OCI-LY3 (cell line): ENCODE measurements around the gene L3MBTL4.

Source experiments
- CTCF ChIP-seq: fragments of 200-600, 300-600 bp; sonication (generic); IDR thresholded peaks from 2 replicates; pipeline ENCODE4 v1.5.1; 2014; ENCODE audit warnings: antibody characterized with exemption, low read length, low read depth
- EZH2phosphoT487 ChIP-seq: fragments of 200-600 bp; shearing (Covaris generic); IDR thresholded peaks from 2 replicates; pipeline ENCODE4 v1.6.1; 2018; ENCODE audit warnings: antibody characterized with exemption, mixed run types, low read depth

DNA sequence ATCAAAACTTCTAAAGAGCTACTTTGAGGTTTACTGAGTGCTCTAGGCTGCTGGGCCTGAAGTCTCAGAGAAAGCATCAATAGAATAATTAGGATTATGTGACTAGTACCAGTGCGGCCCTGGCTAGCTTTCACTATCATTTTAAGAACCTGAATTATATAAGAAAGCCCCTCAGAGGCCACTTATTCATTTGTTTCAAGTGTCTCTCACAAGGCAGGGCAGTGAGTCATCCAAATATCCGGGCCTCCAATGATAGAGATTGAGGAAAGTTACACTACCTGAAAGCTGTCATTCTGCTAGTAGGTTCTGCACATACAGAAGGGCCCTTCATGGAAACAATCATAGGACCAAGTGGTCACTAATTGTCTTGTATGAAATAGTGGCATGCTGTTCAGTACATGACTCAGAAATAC, 193.1 kb downstream of the L3MBTL4 start:
- TF ChIP-seq CTCF (no peak), EZH2phosphoT487 (no peak)
